Amygdala (tissue), 56 donors: ENCODE data around the gene RAC3.

Source experiments
- DNase-seq, 56 donors: peaks; one replicate each; lab custom pipeline; 2025; lab: John Stamatoyannopoulos, UW

RAC3 gene

GRCh38 chr17:82031303-82031884 is at the start of gene RAC3:
RAC3 (plus strand) TSS chr17:82031678; CDS start chr17:82031762, 84 bp downstream.
- DNase-seq: peak in 3 of 56 donors; percentile 14 to 46 (median 23)

GRCh38 chr17:81983011-81983638 is 48.4 kb upstream of the RAC3 start:
- no peak for DNase-seq

- no peak for DNase-seq
Measured at GRCh38 chr17:81983639-81984373, 47.7 kb upstream of the RAC3 start.

DNA sequence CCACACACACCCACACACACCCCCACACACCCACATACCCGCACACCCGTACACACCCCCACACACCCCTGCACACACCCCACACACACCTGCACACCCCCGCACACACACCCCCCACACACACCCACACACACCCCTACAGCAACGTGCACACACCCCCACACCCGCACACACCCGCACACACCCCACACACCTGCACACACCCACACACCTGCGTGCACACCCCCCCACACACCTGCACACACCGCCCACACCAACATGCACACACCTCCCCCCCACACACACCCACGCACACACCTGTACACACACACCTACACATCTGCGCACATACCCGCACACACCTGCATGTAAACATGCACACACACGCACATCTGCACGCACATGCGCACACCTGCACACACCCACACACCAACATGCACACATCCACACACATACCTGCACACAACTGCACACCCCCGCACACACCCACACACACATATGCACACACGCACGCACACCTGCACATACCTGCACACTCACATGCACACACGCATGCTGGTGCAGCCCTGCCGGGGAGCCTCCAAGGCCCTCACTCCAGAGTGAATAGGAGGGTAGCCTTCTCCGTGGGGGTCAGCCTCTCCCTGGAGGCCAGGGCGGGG is 46.6 kb upstream of the RAC3 start:
- no peak for DNase-seq

DNA sequence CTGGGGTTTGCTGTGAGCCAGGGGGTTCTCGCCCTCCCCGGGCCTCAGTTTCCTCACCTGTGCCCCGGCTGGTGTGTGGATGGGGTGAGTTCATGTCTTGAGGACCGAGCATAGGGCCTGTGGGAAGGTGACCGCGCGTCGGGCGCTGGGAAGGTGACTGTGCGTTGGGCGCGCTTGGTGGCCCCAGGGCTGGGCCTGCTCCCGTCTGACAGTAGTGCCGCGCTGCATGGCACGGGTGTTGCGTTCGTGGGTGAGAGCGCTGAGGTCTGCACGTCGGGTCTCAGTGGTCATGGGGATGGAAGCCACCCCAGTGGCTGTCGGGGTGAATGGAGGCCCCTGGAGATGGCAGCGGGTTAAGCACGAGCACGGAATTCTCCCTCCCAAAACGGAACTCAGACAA is 44.9 kb upstream of the RAC3 start:
- no peak for DNase-seq

GRCh38 chr17:81987161-81987770 is 44.2 kb upstream of the RAC3 start:
- DNase-seq: no peak

DNA sequence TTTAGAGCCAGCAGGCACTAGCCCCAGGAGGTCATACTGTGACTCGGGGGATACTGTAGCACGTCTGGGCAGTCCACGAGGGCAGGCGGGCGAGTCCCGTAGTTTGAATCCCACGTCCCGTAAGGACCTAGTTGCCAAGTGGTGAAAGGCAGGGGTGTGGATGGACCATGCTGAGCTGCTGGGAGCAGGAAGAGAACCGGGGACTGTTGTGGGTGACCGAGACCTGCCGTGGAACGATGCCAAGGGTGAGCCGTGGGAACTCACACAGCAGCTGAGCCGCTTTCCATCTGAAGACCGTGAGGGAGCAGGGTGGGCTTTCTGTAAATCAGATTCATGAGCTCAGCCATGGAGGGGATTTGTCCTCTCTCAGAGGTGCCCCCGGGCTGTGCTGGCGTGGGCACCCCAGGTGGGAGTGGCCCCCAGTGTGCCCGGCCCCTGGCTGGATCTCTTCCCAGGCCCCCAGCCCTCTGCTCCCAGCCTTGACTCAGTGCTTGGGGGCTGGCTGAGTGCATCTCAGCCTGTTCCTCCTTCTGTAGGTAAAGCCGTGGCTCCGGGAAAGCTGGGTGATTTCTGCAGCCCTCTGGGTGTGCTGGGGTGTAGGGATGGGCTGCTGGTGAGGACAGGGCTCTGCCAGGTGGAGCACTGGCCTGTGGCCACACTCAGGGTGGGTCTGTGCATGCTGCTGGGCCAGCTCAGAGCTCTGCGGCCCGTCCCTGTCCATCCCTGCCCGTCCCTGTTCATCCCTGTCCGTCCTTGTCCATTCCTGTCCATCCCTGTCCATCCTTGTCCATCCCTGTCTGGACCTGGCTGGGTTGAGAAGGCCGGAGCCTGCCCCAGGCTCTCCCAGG is 40.4 kb upstream of the RAC3 start:
- DNase-seq: no peak

DNA sequence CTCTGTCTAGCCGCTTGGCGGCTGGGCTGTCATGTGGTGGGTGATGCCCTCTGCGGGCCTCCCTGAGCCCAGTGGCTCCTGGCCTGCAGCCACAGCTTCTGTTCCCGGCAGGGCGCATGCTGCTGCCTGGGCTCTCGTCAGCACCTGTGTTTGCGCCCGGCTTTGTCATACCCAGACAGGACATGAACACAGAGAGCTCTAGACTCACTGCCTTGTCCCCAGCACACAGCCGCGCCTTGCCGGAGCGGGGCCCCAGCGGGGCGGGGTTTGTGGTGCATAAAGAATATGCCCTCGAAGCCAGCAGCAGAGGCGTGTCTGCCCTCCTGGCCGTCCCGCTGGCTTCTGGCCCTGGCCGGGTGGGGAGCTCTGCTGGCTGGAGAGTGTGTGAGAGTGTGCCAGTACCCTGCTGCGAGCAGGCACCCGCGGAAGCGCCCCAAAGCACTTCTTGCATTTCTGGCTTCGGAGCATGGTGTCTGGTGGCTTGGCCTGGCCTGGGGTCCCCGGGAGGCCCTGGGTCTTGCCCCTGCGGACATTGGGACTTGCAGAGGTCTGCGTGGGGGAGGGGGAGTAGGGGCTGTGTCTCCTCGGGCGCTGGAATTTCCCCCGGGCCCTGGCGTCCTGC is 39.7 kb upstream of the RAC3 start:
- DNase-seq: peak in 43 of 56 donors; percentile 22 to 90 (median 57)

- no peak for DNase-seq
Measured at GRCh38 chr17:81992306-81993102, 39.0 kb upstream of the RAC3 start.

- no peak for DNase-seq
Measured at GRCh38 chr17:81993729-81994592, 37.5 kb upstream of the RAC3 start.

DNA sequence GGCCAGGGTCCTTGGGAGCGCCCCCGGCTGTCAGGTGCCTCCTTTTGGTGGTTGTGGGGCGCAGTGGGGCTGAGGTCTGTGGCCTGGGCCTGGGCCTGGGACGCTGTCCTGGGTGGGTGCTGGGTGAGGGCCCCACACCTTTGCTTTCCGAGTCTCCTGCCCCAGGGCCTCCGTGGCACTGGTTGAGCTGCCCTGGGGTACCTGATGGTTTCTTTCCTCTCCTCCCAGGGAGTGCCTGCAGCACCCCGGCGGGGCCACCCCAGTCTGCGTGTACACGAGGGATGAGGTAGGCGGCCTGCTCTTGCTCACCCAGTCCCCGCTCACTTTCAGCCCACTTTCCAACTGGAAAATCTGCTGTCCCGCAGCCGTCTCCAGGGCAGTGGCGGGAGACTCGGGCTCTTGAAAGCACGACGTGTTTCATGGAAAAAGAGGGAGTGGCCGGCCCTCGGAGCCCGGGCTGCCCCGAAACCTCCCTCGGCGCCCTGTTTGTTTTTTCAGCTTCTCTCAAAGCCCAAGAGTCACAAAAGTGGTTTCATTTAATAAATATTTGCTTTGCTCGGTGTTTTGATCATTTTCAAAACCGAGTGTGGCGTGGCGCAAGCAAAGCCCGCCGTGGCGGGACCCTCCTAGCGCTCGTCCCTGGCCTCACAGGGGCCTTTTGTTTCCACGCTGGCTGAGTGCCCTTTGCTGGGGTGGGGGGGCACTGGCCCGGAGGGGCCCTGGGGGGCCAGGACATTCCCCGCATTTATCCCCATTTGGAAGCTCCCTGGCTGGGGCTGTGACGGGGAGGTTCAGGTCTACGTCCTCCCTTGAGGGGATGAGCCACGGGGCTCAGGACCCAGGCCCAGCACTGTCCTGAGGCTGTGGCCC is 36.6 kb upstream of the RAC3 start:
- no peak for DNase-seq

GRCh38 chr17:81995463-81996231 is 35.8 kb upstream of the RAC3 start:
- no peak for DNase-seq

DNA sequence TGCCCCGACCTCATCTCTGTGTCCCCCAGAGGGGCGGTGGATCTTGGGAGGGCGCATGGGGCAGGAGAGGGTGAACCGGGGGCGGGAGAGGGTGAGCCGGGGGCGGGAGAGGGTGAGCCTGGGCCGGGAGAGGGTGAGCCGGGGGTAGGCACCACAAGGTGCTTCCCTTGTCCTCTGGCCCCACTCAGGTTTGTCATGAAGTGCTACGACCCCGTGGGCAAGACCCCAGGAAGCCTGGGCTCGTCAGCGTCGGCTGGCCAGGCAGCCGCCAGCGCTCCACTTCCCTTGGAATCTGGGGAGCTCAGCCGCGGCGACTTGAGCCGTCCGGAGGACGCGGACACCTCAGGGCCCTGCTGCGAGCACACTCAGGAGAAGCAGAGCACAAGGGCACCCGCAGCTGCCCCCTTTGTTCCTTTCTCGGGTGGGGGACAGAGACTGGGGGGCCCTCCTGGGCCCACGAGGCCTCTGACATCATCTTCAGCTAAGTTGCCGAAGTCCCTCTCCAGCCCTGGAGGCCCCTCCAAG is 35.2 kb upstream of the RAC3 start:
- DNase-seq: no peak

DNA sequence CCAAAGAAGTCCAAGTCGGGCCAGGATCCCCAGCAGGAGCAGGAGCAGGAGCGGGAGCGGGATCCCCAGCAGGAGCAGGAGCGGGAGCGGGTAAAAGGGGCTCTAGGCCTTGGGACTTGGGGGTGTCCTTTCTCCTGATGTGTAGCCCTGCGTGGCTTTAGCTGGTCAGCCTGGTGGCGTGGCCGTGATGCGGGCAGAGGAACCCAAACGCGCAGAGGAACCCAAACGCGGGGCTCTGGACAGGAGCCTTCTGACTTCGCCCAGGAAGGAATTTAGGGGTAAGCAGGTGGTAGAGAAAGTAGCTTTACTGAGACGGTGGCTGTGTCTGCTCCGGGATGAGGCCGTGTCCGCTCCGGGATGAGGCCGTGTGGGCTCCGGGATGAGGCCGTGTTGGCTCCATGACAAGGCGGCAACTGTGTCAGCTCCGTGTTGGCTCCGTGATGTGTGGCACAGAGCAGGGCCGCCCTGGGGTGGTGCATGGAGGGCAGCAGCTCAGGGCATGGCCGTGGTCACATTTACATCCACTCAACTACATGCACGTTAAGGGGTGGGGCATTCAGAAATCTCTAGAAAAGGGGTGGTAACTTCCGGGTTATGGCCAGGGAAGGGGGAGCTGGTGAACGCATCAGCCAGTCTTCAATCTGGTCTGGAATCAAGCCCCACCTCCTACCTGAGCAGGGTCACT is 34.6 kb upstream of the RAC3 start:
- DNase-seq: no peak

- DNase-seq: no peak
Measured at GRCh38 chr17:81998212-81998611, 33.3 kb upstream of the RAC3 start.
